ENCODE data around the gene DNAH3.

DNA sequence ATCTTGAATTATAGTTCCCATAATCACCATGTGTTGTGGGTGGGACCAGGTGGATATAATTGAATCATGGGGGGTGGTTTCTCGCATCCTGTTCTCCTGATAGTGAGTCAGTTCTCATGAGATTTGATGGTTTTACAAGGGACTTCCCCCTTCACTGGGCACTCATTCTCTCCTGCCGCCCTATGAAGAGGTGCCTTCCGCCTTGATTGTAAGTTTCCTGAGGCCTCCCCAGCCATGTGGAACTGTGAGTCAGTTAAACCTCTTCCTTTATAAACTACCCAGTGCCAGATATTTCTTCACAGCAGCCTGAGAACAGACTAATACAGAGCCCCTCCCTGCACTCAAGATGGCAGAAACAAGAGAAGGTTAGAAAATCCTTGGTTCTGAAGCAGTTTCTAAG, 34.2 kb upstream of the DNAH3 start:
- TF ChIP-seq, protein P1, sequence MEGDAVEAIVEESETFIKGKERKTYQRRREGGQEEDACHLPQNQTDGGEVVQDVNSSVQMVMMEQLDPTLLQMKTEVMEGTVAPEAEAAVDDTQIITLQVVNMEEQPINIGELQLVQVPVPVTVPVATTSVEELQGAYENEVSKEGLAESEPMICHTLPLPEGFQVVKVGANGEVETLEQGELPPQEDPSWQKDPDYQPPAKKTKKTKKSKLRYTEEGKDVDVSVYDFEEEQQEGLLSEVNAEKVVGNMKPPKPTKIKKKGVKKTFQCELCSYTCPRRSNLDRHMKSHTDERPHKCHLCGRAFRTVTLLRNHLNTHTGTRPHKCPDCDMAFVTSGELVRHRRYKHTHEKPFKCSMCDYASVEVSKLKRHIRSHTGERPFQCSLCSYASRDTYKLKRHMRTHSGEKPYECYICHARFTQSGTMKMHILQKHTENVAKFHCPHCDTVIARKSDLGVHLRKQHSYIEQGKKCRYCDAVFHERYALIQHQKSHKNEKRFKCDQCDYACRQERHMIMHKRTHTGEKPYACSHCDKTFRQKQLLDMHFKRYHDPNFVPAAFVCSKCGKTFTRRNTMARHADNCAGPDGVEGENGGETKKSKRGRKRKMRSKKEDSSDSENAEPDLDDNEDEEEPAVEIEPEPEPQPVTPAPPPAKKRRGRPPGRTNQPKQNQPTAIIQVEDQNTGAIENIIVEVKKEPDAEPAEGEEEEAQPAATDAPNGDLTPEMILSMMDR (conservative IDR thresholded peaks at IDR 0.05; ENCODE audit: low read length) = no peak
- no peak for TF ChIP-seq EZH2phosphoT487 (IDR thresholded peaks at IDR 0.05; ENCODE audit: borderline replicate concordance)

All from Loucy (cell line).